Lung (tissue), 12 donors: Measurements from ENCODE around the gene CRTAC1. TPM values are rescaled to one million over a fixed set of nuclear protein-coding genes. Genes with fewer than 3 reads are reported as not detected.

Experiments used
- ATAC-seq: fragments of 200-7000 bp; cut with Tn5 transposase; one replicate; pipeline ENCODE4 v1.9.1; 2020; ENCODE audit warnings: moderate number of reproducible peaks; ENCODE audit not compliant: insufficient read depth, low FRiP score
- DNase-seq, 3 donors: peaks; one replicate each; pipeline ENCODE4 v3.0.0-alpha.2; 2013 to 2017
- H3K27ac ChIP-seq, 2 donors: one replicate each; pipeline ENCODE4 v1.5.1; 2013; ENCODE audit warnings: mild to moderate bottlenecking in 2 of 2, moderate library complexity in 2 of 2, control low read depth in 1 of 2, inconsistent platforms in 1 of 2, low read depth in 1 of 2, low read length in 1 of 2
- H3K27me3 ChIP-seq, 3 donors: one replicate each; pipeline ENCODE4 v1.5.1; 2013; ENCODE audit warnings: low read length in 2 of 3; ENCODE audit not compliant: control insufficient read depth in 3 of 3, insufficient read depth in 3 of 3
- H3K36me3 ChIP-seq, 4 donors: one replicate each; pipeline ENCODE4 v1.5.1; 2013; ENCODE audit warnings: low read length in 4 of 4, mild to moderate bottlenecking in 1 of 4, moderate library complexity in 1 of 4; ENCODE audit not compliant: control insufficient read depth in 4 of 4, insufficient read depth in 4 of 4
- H3K4me1 ChIP-seq, 5 donors: one replicate each; pipeline ENCODE4 v1.5.1; 2013; ENCODE audit warnings: low read length in 5 of 5, mild to moderate bottlenecking in 2 of 5, moderate library complexity in 1 of 5; ENCODE audit not compliant: control insufficient read depth in 5 of 5, insufficient read depth in 5 of 5
- H3K4me3 ChIP-seq: one replicate; pipeline ENCODE4 v1.5.1; 2013; ENCODE audit warnings: mild to moderate bottlenecking, control low read depth, moderate library complexity
- H3K9ac ChIP-seq, 2 donors: one replicate each; pipeline ENCODE4 v1.5.1; 2013; ENCODE audit warnings: low read length in 2 of 2, control low read depth in 1 of 2; ENCODE audit not compliant: insufficient read depth in 1 of 2
- H3K9me3 ChIP-seq, 4 donors: one replicate each; pipeline ENCODE4 v1.5.1; 2013; ENCODE audit warnings: low read length in 3 of 4, mild to moderate bottlenecking in 1 of 4, moderate library complexity in 1 of 4; ENCODE audit not compliant: control insufficient read depth in 4 of 4, insufficient read depth in 3 of 4
- WGBS, 2 donors: extraction: QIAGEN DNeasy Blood & Tissue Kit; methylation state at CpG; one replicate each; pipeline ENCODE4 v1.1.7; 2013; 5-methylcytosine and 5-hydroxymethylcytosine counted together
- polyA plus RNA-seq, 2 donors: library from polyadenylated mRNA; stranded (reverse); fragments of 200-250 nt; gene quantifications; one replicate each; pipeline ENCODE4 v1.2.1, GENCODE V29; 2013
- total RNA-seq, 2 donors: library from RNA; depleted of rRNA in 1 of 2; stranded (reverse); fragments of >200 nt in 1 of 2; gene quantifications; one replicate each; pipeline ENCODE4 v1.2.1, GENCODE V29; 2014 to 2021
- TF ChIP-seq, protein P1 (sequence below): IDR thresholded peaks from 2 replicates; pipeline ENCODE4 v1.5.1; 2012; ENCODE audit warnings: mild to moderate bottlenecking; ENCODE audit errors: control extremely low read depth, extremely low read depth
- donor health status: control.
- donor health status: control.
- donor health status: Bipolar disorder and iron deficiency.
- donor health status: healthy.
- donor health status: DM: yes; HTN: yes; CAD: no.

The CRTAC1 gene
- total and polyA plus RNA-seq, 4 donors: 45.8 to 82.4 (median 54.3) TPM

DNA sequence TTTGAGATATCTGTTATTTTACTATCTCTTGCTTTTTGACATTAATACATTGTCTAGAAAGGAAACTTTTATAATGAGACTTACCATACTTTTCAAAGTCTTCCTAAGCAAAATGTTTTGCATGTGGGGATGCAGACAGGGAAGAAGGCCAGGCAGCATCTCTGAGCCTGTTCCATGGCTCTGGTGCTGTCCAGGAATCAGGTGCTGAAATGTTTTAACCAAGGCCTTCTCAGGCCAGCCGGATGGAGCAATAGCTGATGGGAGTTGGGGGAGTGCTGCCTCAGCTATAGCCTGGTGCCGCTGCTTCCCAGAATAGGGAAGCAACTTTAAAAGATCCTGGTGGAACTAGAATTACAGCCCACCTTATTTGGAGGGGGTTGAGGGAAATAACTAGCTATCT lies 38.5 kb downstream of the CRTAC1 start:
- Histone ChIP-seq H3K9me3 (no peaks in the 10 kb centered on the region), H3K36me3 (no peaks in the 10 kb centered on the region), H3K27me3 (peaks cover 0 to 4% (median 0%) of the 10 kb centered on the region in 3 donors), H3K9ac (no peak overlapping the region), H3K27ac (no peak overlapping the region), H3K4me3 (no peak overlapping the region), H3K4me1 (no peaks in the 10 kb centered on the region)
- DNase-seq: peak; percentile 47 to 73 (median 52)
- WGBS, 2 donors: 32 to 34% methylated on average over 2 of the region's 2 CpGs
- no peak for ATAC-seq
- TF ChIP-seq, protein P1, sequence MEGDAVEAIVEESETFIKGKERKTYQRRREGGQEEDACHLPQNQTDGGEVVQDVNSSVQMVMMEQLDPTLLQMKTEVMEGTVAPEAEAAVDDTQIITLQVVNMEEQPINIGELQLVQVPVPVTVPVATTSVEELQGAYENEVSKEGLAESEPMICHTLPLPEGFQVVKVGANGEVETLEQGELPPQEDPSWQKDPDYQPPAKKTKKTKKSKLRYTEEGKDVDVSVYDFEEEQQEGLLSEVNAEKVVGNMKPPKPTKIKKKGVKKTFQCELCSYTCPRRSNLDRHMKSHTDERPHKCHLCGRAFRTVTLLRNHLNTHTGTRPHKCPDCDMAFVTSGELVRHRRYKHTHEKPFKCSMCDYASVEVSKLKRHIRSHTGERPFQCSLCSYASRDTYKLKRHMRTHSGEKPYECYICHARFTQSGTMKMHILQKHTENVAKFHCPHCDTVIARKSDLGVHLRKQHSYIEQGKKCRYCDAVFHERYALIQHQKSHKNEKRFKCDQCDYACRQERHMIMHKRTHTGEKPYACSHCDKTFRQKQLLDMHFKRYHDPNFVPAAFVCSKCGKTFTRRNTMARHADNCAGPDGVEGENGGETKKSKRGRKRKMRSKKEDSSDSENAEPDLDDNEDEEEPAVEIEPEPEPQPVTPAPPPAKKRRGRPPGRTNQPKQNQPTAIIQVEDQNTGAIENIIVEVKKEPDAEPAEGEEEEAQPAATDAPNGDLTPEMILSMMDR: no peak

DNA sequence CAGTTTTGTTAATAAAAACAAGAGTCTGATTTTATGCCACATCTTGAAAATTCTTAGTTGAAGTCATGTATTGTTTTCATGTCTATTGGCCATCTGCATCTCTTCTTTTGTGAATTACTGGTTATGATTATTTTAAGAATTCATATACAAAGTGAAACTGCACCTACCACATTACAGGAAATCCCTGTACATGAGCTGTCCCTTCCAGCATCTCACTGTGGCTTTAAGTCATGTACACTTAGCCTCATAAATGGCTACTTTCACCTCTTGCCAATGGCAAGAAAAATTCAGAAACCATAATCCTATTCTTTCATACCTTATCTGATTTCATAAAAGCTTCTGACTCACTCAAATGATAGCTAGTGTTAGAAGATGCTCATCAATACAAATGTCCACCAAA lies 48.6 kb downstream of the CRTAC1 start:
- TF ChIP-seq, protein P1: no peak
- Histone ChIP-seq H3K9me3 (no peaks in the 10 kb centered on the region), H3K27ac (no peak overlapping the region), H3K36me3 (no peaks in the 10 kb centered on the region), H3K4me3 (no peak overlapping the region), H3K9ac (no peak overlapping the region), H3K4me1 (no peaks in the 10 kb centered on the region), H3K27me3 (peaks cover 0 to 23% (median 9%) of the 10 kb centered on the region in 3 donors)
- ATAC-seq (no peak), DNase-seq (no peak)

GRCh38 chr10:97977673-97978072 lies 52.7 kb downstream of the CRTAC1 start:
- H3K27me3 ChIP-seq: peaks cover 0 to 62% (median 35%) of the 10 kb centered on the region in 3 donors
- no peak overlapping the region for H3K9ac ChIP-seq
- H3K4me3 ChIP-seq: no peak overlapping the region
- H3K9me3 ChIP-seq: no peaks in the 10 kb centered on the region
- H3K36me3 ChIP-seq: no peaks in the 10 kb centered on the region
- TF ChIP-seq, protein P1: no peak
- WGBS, 2 donors: 80 to 89% methylated on average over 3 of the region's 3 CpGs
- ATAC-seq (no peak), DNase-seq (no peak)
- no peaks in the 10 kb centered on the region for H3K4me1 ChIP-seq
- H3K27ac ChIP-seq: no peak overlapping the region

- H3K4me1 ChIP-seq: no peaks in the 10 kb centered on the region
- TF ChIP-seq, protein P1: no peak
- no peak overlapping the region for H3K4me3 ChIP-seq
- H3K9me3 ChIP-seq: no peaks in the 10 kb centered on the region
- DNase-seq: no peak
- H3K36me3 ChIP-seq: no peaks in the 10 kb centered on the region
- H3K27ac ChIP-seq: no peak overlapping the region
- 87 to 91% methylated on average over 12 of the region's 12 CpGs for WGBS, 2 donors
- H3K27me3 ChIP-seq: peaks cover 0 to 58% (median 41%) of the 10 kb centered on the region in 3 donors
- no peak for ATAC-seq
- H3K9ac ChIP-seq: no peak overlapping the region
These were observed 54.8 kb downstream of the CRTAC1 start for GRCh38 chr10:97975598-97975997.
